ENCODE measurements around the gene VPREB3.

VPREB3 gene

GRCh38 chr22:23767303-23767672, 13.1 kb upstream of the VPREB3 start:
- no peak for TF ChIP-seq SIN3A (IDR thresholded peaks at IDR 0.05; ENCODE audit: borderline replicate concordance, insufficient read depth, low read length)
- no peak for TF ChIP-seq TAF1 (IDR thresholded peaks at IDR 0.05; ENCODE audit: borderline replicate concordance, insufficient read depth, low read length)
- TF ChIP-seq POLR2AphosphoS5 (IDR thresholded peaks at IDR 0.05; ENCODE audit: low read depth, low read length): no peak
- TF ChIP-seq FOXP2 (optimal IDR thresholded peaks at IDR 0.05; ENCODE audit: borderline replicate concordance, extremely low read depth, extremely low read length, insufficient read depth): no peak
- TF ChIP-seq REST (IDR thresholded peaks at IDR 0.05; ENCODE audit: insufficient read depth in 1 of 2, low read depth in 2 of 2, low read length in 2 of 2): no peak

- TF ChIP-seq REST (IDR thresholded peaks at IDR 0.05; ENCODE audit: insufficient read depth in 1 of 2, low read depth in 2 of 2, low read length in 2 of 2): no peak
- no peak for TF ChIP-seq FOXP2 (optimal IDR thresholded peaks at IDR 0.05; ENCODE audit: borderline replicate concordance, extremely low read depth, extremely low read length, insufficient read depth)
- no peak for TF ChIP-seq SIN3A (IDR thresholded peaks at IDR 0.05; ENCODE audit: borderline replicate concordance, insufficient read depth, low read length)
- no peak for TF ChIP-seq TAF1 (IDR thresholded peaks at IDR 0.05; ENCODE audit: borderline replicate concordance, insufficient read depth, low read length)
- no peak for TF ChIP-seq POLR2AphosphoS5 (IDR thresholded peaks at IDR 0.05; ENCODE audit: low read depth, low read length)
These were observed 11.0 kb upstream of the VPREB3 start for GRCh38 chr22:23764899-23765881.

GRCh38 chr22:23763954-23764353, 9.7 kb upstream of the VPREB3 start:
- TF ChIP-seq REST (IDR thresholded peaks at IDR 0.05; ENCODE audit: insufficient read depth in 1 of 2, low read depth in 2 of 2, low read length in 2 of 2): no peak
- TF ChIP-seq TAF1 (IDR thresholded peaks at IDR 0.05; ENCODE audit: borderline replicate concordance, insufficient read depth, low read length): no peak
- no peak for TF ChIP-seq FOXP2 (optimal IDR thresholded peaks at IDR 0.05; ENCODE audit: borderline replicate concordance, extremely low read depth, extremely low read length, insufficient read depth)
- no peak for TF ChIP-seq SIN3A (IDR thresholded peaks at IDR 0.05; ENCODE audit: borderline replicate concordance, insufficient read depth, low read length)
- TF ChIP-seq POLR2AphosphoS5 (IDR thresholded peaks at IDR 0.05; ENCODE audit: low read depth, low read length): no peak

- TF ChIP-seq TAF1 (IDR thresholded peaks at IDR 0.05; ENCODE audit: borderline replicate concordance, insufficient read depth, low read length): no peak
- TF ChIP-seq POLR2AphosphoS5 (IDR thresholded peaks at IDR 0.05; ENCODE audit: low read depth, low read length): no peak
- no peak for TF ChIP-seq REST (IDR thresholded peaks at IDR 0.05; ENCODE audit: insufficient read depth in 1 of 2, low read depth in 2 of 2, low read length in 2 of 2)
- TF ChIP-seq FOXP2 (optimal IDR thresholded peaks at IDR 0.05; ENCODE audit: borderline replicate concordance, extremely low read depth, extremely low read length, insufficient read depth): no peak
- no peak for TF ChIP-seq SIN3A (IDR thresholded peaks at IDR 0.05; ENCODE audit: borderline replicate concordance, insufficient read depth, low read length)
These were observed 9.3 kb upstream of the VPREB3 start for GRCh38 chr22:23763579-23763945.
